Measurements from ENCODE around the gene ZNF385B. TPM values are rescaled to one million over a fixed set of nuclear protein-coding genes. Genes with fewer than 3 reads are reported as not detected.

The ZNF385B gene
- total and polyA plus RNA-seq, 8 donors: 4.6 to 51.3 (median 6.1) TPM

- Histone ChIP-seq H3K27ac (no peak overlapping the region), H3K36me3 (no peaks in the 10 kb centered on the region), H3K4me1 (no peaks in the 10 kb centered on the region), H3K27me3 (no peaks in the 10 kb centered on the region), H3K4me3 (no peak overlapping the region), H3K9me3 (no peaks in the 10 kb centered on the region)
- intact Hi-C loops (cut with DNase I): no loop called here
- TF ChIP-seq CTCF (IDR thresholded peaks at IDR 0.05): no peak
- ATAC-seq (peak; percentile 68), DNase-seq (no peak)
Observed at GRCh38 chr2:179551539-179552045, 309.8 kb downstream of the ZNF385B start.

- no peak for ATAC-seq
- intact Hi-C loops (cut with DNase I): no loop called here
- DNase-seq: no peak
- H3K4me1 ChIP-seq: no peaks in the 10 kb centered on the region
- no peak overlapping the region for H3K27ac ChIP-seq
- no peak for TF ChIP-seq CTCF (IDR thresholded peaks at IDR 0.05)
- H3K36me3 ChIP-seq: no peaks in the 10 kb centered on the region
- no peak overlapping the region for H3K4me3 ChIP-seq
- H3K27me3 ChIP-seq: no peaks in the 10 kb centered on the region
- H3K9me3 ChIP-seq: no peaks in the 10 kb centered on the region
Observed at GRCh38 chr2:179550849-179551248, 310.6 kb downstream of the ZNF385B start.

- Histone ChIP-seq H3K27me3 (no peaks in the 10 kb centered on the region), H3K36me3 (no peaks in the 10 kb centered on the region), H3K4me3 (no peak overlapping the region), H3K4me1 (no peaks in the 10 kb centered on the region), H3K27ac (no peak overlapping the region), H3K9me3 (no peaks in the 10 kb centered on the region)
- ATAC-seq: no peak
- no peak for DNase-seq
- intact Hi-C loops (cut with DNase I): no loop called here
- no peak for TF ChIP-seq CTCF (IDR thresholded peaks at IDR 0.05)
Observed at GRCh38 chr2:179550214-179550613, 311.2 kb downstream of the ZNF385B start.

- TF ChIP-seq CTCF (IDR thresholded peaks at IDR 0.05): no peak
- no peak overlapping the region for H3K4me3 ChIP-seq
- ATAC-seq (no peak), DNase-seq (no peak)
- H3K36me3 ChIP-seq: no peaks in the 10 kb centered on the region
- no peaks in the 10 kb centered on the region for H3K4me1 ChIP-seq
- H3K9me3 ChIP-seq: no peaks in the 10 kb centered on the region
- intact Hi-C loops (cut with DNase I): no loop called here
- H3K27ac ChIP-seq: no peak overlapping the region
- no peaks in the 10 kb centered on the region for H3K27me3 ChIP-seq
Observed at GRCh38 chr2:179546656-179547055, 314.8 kb downstream of the ZNF385B start.

- ATAC-seq: peak; percentile 73
- no peaks in the 10 kb centered on the region for H3K36me3 ChIP-seq
- DNase-seq: no peak
- intact Hi-C loops (cut with DNase I): no loop called here
- H3K4me1 ChIP-seq: no peaks in the 10 kb centered on the region
- no peak for TF ChIP-seq CTCF (IDR thresholded peaks at IDR 0.05)
- no peaks in the 10 kb centered on the region for H3K27me3 ChIP-seq
- no peak overlapping the region for H3K27ac ChIP-seq
- H3K4me3 ChIP-seq: no peak overlapping the region
- H3K9me3 ChIP-seq: no peaks in the 10 kb centered on the region
Observed at GRCh38 chr2:179545024-179545423, 316.4 kb downstream of the ZNF385B start.
